Measurements from ENCODE around the gene PARM1.

PARM1 gene

DNA sequence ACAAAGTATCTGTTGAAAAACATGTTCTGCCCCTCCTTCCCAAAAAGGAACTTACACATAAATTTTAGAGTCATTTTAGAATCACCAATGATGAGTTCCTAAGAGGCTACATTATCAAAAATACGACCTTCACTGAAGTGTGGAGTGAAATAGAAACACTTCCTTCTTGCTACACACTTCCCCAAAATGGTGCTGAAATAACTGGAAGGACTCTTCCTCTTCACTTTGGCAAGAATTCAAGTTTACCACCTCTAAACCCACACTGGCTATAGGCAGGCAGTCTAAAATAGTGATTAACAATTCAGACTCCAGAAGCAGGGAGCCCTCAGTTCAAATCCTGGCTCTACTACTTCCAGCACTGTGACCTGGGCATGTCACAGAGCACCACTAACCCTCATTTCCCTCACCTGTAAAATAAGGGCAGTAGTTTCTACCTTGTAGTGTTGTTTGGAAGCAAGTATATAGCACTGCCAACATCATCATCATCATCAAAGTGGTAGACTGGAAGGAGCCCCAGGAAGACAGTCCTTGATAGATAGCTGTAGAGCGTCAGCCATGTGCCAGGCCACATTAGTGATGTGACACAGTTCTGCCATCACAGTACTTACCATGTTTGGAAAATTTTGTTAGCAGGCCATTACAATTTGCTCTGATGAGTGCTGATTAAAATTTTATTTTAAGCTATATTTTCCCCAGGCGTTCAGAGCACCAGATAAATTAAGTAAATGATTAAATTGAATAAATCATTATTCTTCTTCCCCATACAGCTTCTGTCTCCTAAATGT lies 103.3 kb downstream of the PARM1 start:
- no peak for DNase-seq

DNA sequence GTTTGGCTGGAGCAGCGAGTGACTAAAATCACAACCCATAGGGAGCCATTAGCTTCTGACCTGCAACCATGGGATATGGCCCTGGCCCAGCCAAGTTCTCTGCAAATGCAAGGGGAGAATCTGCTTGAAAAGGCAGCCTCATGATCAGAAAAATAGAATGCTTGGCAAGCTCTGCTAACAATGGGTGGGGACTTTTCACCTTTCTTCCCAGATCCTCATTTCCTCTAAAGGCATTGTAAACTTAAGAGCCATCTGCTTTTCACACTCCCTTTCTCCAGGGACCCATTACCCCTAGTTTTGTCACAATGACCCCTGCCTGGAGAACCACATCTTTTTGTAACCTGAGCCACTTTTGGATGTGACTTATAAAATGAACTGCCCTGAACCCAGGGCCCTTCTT lies 104.3 kb downstream of the PARM1 start:
- no peak for DNase-seq

DNA sequence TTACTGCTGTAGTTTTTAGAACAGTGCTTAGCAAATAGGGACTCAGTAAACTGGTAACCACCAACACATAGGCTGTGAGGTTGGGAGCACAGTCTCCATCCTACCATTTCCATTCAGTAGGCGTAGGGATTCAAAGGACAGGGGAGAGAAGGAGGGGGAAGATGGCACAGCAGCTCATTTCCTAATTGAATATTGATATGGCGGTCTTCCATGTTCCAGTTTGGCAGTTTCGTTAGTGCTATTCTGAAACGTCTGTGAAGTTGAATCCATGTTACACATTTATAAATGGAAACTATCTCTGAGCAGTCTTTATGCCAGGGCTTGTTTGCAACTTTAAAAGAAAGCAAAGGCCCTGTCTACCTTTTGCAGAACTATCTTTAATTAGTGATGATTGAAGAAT lies 105.5 kb downstream of the PARM1 start:
- DNase-seq, result no peak

DNA sequence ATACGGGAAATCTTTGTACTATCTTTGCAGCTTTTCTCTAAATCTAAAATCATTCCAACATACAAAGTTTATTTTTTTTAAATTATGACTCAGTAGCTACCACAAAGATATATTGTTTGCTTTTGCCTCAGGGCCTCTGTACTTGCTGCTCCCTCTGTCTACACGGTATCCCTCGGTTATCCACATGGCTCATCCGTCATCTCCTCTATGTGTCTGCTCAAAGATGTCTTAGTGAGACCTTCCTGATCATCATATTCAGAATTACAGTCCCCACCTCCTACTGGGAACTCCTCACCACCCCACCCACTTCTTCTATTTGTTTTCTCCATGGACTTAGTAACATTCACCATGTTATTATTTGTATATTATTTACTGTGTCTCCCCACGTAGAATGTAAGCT lies 107.8 kb downstream of the PARM1 start:
- no peak for DNase-seq

DNA sequence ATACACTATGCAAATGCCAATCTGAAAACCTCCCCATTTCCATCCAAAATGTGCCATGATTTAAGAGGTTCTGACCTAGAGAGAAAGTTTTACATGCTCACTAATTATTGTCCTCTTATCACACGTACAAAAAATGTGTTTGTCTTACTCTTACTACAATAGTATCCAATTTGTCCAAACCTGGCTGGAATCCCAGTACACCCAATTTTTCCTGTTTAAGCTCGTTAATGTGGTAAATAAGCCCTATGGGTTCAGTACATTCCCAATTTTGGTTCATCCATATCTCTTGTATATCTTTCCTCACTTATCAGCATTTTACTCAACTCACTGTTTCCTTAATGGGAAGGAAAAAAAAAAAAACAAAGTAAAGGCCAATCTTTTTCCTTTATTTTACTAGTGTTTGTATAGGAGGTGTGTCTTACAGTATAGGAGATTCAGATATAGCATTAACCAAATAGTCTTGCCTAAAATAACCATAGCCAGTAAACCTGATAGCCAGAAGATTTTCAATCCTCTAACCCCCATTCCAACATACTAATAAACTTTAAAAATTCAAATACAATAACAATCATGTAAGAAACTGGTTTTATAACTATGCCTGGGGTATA lies 109.8 kb downstream of the PARM1 start:
- no peak for DNase-seq

DNA sequence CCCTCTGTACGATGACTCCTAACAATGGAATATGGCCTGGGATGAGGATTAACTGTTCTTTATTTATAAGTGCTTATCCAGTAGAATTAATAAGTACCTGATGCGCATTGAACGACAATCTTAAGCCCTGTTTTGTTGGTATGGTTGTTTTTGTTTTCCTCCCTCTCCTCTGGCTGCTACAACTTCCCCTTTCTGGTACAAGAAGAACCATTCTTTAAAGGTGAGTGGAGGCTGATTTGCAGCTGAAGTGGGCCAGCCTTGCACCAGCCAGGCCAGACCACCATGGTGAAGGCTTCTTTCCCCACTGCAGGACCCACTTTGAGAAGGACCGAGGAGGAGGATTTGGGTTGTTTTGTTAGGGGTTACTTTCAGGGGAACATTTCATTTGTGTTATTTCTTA lies 113.3 kb downstream of the PARM1 start:
- DNase-seq, result no peak

DNA sequence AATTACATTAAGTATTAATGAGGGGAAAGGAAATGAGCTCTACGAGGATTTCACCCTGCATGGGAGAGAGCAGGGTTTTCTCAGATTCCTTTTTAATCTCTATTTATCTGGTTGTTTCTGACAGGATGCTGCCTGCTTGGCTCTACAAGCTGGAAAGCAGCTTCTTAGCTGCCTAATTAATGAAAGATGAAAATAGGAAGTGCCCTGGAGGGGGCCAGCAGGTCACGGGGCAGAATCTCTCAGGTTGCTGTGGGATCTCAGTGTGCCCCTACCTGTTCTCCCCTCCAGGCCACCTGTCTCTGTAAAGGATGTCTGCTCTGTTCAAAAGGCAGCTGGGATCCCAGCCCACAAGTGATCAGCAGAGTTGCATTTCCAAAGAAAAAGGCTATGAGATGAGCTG lies 113.7 kb downstream of the PARM1 start:
- no peak for DNase-seq

DNA sequence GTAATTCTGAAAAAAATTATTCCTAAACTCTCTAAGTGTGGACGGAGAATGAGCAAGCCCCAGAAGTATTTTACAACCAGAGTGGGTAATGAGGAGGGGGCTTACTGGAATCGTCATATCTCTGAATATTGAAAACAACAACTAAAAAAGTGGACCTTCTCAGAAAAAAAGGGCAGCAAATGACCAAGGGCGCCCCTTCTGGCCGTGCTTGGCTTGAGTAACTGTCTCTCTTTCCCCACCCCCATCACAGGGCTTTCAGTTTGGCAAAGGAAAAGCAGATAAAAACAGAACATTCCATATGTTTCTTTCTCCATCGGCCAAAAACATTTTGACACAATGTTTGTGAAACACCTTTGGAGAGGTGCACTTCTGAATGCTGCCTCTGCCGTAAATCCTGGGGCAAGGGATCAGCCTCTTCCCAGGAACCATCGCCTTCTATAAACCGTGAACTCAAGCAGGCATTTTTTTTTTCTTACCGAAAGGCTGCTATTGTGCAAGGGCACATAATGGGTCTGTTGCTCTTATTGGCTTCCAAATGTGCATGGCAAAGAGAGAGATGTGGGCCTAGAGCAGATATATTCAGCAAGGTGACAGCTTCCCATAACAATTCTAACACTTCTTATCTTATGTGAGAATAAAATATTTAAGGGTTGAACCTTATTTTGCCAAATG lies 115.4 kb downstream of the PARM1 start:
- no peak for DNase-seq

DNA sequence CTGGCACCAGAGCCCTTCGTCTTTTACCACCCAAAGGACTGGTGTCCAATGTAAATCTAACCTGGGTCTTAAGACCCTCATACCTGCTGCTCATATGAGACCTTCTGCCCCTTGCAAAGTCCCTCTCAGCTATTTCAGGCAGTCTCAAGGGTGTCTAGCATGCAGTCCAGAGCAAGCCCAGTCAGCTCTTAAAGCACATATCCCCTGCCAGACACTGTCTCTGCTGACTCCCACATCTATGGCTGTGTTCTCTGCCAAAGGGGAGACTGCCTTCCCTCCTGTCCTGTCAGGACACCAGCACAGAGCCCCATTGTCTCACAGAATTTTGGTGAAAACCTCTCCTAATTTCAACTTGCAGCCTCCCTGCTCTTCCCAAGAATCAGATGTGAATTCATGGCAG lies 118.5 kb downstream of the PARM1 start:
- no peak for DNase-seq

DNA sequence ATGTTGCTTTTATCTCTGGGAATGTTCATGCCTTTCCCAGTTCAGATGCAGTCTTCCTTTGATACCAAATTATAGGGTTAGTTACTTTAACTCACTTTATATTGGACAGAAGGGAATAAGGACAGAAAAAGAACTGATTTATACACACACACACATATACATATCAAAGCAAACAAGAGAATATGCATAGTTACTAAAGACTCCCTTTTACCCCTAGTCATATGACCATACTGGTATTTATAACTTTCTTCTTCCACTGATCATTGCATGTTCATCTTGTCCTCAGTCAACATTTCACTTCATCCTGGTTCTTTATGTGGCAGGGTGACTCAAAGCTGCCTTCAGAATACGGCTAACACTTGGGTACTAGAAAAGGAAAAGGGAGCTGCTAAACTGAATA lies 120.4 kb downstream of the PARM1 start:
- DNase-seq, result no peak

DNA sequence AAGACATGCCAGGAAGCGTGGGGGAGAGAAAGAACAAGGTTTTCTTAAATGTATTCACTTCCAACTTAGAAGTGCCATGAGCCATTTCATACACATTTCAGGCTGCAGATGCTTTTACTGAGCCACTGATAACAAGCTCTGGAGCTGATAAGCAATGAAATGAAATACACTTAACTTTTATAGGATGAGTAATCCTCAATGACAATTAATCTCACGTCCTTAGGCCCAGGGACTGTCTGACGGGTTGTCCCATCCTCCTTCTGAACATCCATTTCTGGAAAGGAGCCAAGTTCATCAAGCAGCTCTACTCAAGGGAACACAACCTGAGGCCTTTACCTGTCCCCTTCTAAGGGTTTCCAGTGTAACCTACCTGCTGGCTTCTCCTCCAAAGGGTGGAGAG lies 121.2 kb downstream of the PARM1 start:
- no peak for DNase-seq

DNA sequence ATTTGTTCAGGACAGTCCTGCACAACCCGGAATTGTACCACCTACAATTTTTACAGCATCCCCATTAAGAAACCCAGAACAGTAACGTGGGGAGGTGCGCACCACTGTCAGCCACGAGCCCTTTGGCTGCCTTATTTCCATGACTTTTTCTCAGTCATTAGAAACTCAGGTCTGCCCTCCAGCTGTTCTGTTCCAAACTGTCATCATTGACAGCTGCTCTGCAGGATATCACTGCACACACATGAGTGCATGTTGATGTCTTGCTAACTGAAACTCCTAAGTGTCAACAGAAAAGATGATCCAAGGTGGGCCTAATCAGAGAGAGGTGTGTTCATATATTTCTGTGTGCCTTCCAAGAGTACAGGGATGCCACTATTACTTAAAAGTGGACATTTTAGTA lies 123.4 kb downstream of the PARM1 start:
- DNase-seq, result no peak

DNA sequence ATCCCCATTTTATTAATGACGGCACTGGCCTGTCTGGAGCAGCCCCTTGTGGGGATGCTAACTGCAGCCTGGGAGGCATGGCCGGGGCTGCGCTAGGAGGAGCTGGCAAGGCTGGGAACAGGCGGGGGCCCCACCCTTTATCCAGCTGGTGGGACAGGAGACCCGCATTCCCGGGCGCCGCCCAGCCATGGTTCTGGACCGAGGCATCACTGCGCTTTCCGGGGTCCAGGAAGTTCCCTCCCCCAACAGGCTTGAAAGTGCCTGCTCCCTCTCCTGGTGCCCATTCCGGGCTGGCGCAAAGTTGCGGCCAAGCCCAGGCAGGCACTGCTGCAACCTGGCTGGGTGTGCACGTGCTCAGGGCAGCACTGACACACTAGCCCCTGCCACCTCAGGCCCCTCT lies 124.5 kb downstream of the PARM1 start:
- DNase-seq, result no peak

DNA sequence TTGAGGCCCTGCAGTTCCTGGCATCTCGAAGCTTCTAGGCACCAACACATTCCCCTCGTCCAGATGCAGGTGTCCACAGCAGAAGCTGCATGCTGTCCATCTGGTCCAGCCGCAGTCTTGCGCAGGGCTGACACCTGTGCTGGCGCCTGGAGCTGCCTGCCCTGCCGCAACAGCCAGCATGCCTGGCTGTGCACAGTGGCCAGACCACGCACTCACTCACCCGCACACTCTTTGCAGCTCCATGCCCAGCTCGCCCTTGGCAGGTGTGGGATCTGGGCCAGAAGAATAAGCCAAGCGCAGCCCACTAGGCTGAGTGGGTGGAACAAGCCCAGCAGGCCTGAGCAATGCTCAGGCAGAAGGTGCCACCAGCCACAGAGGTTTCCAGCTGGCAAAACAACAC lies 125.6 kb downstream of the PARM1 start:
- no peak for DNase-seq

DNA sequence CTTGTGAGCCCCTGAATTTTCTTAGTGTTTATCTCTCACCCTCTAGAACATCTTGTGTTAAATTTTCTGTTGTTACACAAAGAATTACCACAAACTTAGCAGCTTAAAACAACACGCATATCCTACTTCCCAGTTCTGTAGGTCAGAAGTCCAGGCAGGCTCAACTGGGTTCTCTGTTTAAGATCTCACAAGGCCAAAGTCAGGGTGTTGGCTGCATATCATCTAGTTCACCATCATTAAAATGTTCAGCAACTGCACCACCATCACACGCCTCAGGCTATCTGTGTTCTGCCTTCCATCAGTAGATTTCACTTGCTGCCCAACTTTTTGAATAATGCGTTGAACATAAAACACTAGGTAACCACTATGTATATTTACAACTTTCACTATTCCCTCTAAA lies 130.5 kb downstream of the PARM1 start:
- DNase-seq, result no peak

DNA sequence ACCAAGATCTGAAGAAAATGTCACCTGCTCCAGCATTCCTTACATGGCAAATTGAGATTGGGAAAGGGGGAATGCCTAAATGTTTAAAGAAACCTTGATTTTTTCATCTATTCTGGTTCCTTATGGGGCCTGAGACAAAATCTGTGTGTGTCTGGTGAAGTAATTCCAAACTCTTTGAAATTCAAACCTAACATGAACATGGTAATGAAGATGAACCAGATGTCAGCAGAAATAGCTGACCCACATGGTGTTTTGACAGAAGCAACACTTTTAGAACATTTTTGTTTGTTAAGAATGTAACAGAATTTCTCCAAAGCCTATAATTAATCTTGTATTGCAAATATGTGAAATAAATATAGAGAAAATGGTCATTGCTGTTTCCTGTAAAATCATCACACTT lies 133.0 kb downstream of the PARM1 start:
- DNase-seq, result no peak

DNA sequence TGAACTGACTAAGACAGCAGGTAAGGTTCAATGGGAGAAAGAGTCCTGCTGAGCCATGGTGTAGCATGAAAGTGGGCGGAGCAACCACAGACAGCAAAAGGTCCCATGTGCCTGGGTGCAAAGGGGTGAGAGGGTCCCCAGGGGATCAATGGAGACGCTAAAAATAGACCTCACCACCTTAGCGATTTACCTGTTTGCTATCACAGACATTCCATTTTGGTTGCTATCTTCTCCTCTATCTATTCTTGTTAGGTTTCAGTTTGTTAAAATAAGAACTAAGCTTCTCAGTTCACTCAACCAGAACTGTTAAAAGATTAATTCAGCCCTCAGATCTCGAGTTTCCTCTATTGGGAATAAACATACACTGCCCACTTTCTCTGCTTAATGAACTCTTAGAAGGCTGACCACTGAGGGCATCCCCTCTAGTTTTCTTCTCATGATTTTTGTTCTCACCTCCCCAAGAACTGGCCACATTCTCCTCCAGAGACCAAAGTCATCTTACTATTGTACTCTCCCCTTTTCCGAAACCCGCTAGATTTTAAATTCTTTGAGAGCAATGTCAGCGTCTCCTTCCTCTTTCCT lies 136.7 kb downstream of the PARM1 start:
- DNase-seq, result no peak

DNA sequence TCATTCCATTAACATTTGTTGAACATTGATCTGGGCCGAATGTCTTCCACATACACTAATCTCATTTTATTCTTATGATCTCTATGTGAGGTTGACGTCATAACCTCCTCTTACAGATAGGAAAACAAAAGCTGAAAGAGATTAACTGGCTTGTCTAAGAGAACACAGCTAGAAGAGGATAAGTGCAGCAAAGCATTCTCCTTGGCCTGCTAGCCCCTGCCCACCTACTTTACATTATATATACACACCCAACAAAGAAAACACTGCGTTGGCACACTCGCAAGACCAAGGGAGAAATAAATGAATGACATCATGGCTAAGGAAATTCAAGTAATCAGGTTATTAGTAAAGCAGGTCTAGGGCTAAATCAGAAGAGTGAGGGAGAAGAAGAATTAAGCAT lies 138.4 kb downstream of the PARM1 start:
- no peak for DNase-seq

DNA sequence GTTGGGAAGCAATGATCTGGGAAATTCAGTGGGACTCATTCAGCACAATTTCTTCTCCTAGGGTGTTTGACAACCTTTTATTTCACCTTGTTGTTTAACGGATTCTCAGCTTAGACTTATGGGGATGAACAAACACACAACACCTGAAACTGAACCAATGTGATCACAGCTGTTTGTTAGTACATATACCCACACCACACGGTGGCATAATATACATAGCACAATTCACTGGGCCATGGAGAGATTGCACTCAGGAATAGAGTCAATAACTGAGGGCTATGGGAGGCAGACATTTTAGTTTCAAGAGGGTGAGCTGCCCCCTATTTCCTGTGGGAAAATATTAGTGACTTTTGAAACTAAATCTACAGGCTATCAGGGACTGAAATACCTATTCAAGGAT lies 148.0 kb downstream of the PARM1 start:
- DNase-seq, result no peak

DNA sequence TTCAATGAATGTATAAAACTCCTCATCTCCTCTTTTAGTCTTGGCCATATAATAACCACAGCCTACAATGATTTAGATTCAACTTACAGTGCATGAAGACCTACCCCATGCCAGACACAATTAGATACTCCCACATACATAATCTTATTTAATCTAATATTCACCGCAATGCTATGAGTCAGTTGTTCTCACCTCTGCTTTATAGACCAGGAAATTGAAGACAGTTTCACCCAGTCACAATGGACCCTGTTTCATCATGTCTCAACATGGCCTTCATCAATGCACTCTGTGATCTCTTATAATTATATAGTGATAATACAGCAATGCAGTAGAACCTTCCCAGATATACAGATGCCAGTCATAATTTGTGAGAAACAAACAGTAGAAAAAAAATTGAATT lies 148.6 kb downstream of the PARM1 start:
- no peak for DNase-seq

DNA sequence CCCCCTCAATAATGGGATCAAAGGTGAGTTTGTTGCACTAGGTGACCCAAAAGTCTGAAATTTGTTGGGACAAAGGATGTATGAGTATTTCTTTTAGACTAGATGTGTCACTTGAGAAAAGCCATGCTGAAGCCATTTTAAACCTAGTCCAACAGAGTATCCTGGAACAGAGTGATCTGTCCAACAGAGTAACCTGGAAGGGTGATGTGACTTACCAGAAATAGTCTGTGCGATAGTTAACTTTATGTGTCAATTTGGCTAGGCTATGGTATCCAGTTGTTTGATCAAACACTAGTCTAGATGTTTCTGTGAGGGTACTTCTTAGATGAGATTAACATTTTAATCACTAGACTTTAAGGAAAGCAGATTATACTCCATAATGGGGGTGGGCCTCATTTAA lies 154.5 kb downstream of the PARM1 start:
- DNase-seq, result no peak

DNA sequence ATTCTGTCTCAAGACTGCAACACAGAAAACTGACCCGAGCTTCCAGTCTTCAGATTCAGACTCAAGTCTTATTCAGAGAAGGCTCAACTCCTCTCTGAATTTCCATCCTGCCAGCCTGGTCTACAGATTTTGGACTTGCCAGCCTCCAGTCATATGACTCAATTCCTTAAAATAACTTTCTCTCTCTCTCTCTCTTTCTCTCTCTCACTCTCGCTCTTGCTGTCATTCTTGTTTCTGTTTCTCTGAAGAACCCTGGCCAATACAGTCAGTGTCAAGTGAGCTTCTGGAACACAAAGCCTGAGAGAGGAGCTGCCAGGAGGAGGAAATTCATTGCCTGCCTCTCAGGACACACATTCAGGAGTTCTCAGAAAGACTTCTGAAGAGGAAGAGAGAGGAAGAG lies 154.9 kb downstream of the PARM1 start:
- DNase-seq, result no peak

DNA sequence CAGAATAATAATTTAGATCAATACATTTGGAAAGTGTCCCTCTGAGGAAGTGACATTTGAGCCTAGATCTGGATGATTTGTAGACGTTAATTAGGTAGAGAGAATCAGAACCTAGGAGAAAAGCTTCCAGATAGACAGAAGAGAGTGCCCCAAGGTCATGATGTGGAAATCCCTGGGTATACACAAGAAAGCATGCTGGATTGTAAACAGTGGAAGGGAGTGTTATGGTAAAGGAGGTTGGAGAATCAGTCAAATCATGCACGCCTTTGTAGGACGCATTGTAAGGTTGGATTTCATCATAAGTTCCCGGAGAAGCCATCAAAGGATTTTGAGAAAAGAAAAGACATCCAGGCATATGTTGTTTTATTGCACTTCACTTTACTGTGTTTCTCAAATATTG lies 156.3 kb downstream of the PARM1 start:
- DNase-seq, result no peak

DNA sequence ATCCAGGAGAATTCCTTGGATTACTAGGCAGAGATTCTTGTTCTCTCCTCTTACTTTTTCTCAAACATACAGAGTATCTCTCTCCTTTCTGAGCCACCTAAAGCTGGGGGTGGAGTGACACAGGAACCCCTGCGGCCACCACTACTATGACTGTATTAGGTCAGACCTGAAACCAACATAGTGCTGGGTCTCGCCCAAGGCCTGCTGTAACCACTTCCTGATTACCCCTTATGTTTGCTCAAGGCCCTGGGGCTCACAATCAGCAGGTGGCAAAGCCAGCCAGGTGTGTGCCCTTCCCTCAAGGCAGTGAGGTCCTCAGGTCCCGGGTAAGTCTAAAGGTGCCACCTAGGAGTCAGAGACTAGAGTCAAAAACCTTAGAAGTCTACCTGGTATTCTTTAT lies 166.4 kb downstream of the PARM1 start:
- no peak for DNase-seq

All from activated naive CD4-positive, alpha-beta T cell treated with Interleukin-2 at 50 U/mL for 16 hours (primary cell).